K562 (cell line): ENCODE data around the gene PACRG. TPM values are rescaled to one million over a fixed set of nuclear protein-coding genes. Genes with fewer than 3 reads are reported as not detected.
A peak's percentile ranks its signal among the peaks of the same experiment; 100 is the strongest.

Experiments
- HDAC3 ChIP-seq: fragments of 450-650 bp; IDR thresholded peaks from 2 replicates; pipeline ENCODE4 v1.6.1; 2018; ENCODE audit warnings: borderline replicate concordance, mild to moderate bottlenecking, moderate library complexity; ENCODE audit not compliant: partially characterized antibody
- HSF4 ChIP-seq: fragments of 250-450 bp; sonication (Bioruptor Pico); IDR thresholded peaks from 2 replicates; pipeline ENCODE4 v2.1.2; 2022; ENCODE audit warnings: mild to moderate bottlenecking, moderate library complexity, borderline replicate concordance
- KAT7 ChIP-seq: sonication (generic); formaldehyde crosslinking; IDR thresholded peaks from 2 replicates; pipeline ENCODE4 v1.8.0; 2022; ENCODE audit warnings: missing genetic modification reagents, mild to moderate bottlenecking, borderline replicate concordance
- MBD1 ChIP-seq: fragments of 250-450 bp; sonication (Bioruptor Pico); IDR thresholded peaks from 2 replicates; pipeline ENCODE4 v1.8.0; 2022; ENCODE audit warnings: inconsistent platforms
- PTTG1 ChIP-seq: fragments of 450-650 bp; IDR thresholded peaks from 2 replicates; pipeline ENCODE4 v1.6.1; 2016; ENCODE audit warnings: low read depth, mild to moderate bottlenecking, missing genetic modification characterization, missing compliant biosample characterization
- SAFB2 ChIP-seq: fragments of 200-400 bp; formaldehyde crosslinking; IDR thresholded peaks from 2 replicates; pipeline ENCODE4 v1.6.1; 2018; ENCODE audit warnings: borderline replicate concordance, low read length, low read depth, moderate library complexity; ENCODE audit not compliant: severe bottlenecking
- SIN3A ChIP-seq, 2 experiments: fragments of 150-350 bp in 1 of 2; IDR thresholded peaks; 2 replicates each; pipeline ENCODE4 v1.6.1; 2011 to 2016; ENCODE audit warnings: borderline replicate concordance in 2 of 2, low read depth in 2 of 2, low read length in 2 of 2, mild to moderate bottlenecking in 2 of 2, moderate library complexity in 2 of 2; ENCODE audit not compliant: control insufficient read depth in 1 of 2
- SMAD1 ChIP-seq: fragments of 150-350 bp; IDR thresholded peaks from 2 replicates; pipeline ENCODE4 v1.6.1; 2014; ENCODE audit warnings: low read length, low read depth; ENCODE audit not compliant: partially characterized antibody
- SRF ChIP-seq, 2 experiments: fragments of 250-450, 450-650 bp in 1 of 2; sonication (Bioruptor Pico) in 1 of 2; sonication (generic) in 1 of 2; formaldehyde crosslinking; IDR thresholded peaks; 2 replicates each; pipeline versions ENCODE4 v1.5.0 to v1.5.1; 2020 to 2022; ENCODE audit warnings: mild to moderate bottlenecking in 1 of 2, missing genetic modification reagents in 1 of 2
- STAT6 ChIP-seq: sonication (generic); formaldehyde crosslinking; IDR thresholded peaks from 2 replicates; pipeline ENCODE4 v1.8.1; 2023; ENCODE audit warnings: mild to moderate bottlenecking, missing genetic modification reagents
- TAF15 ChIP-seq: fragments of 200-400 bp; formaldehyde crosslinking; IDR thresholded peaks from 2 replicates; pipeline ENCODE4 v1.6.1; 2017; ENCODE audit warnings: mild to moderate bottlenecking, low read depth, low read length, moderate library complexity
- TAF9B ChIP-seq: fragments of 450-650 bp; IDR thresholded peaks from 2 replicates; pipeline ENCODE4 v1.6.1; 2018; ENCODE audit warnings: mild to moderate bottlenecking; ENCODE audit not compliant: partially characterized antibody
- TEAD1 ChIP-seq, 2 experiments: fragments of 450-650 bp in 1 of 2; sonication (generic) in 1 of 2; formaldehyde crosslinking; IDR thresholded peaks; 2 replicates each; pipeline versions ENCODE4 v1.4.0 to v1.8.0; 2020 to 2022; ENCODE audit warnings: mild to moderate bottlenecking in 2 of 2, missing genetic modification reagents in 1 of 2
- ZBTB43 ChIP-seq: sonication (generic); formaldehyde crosslinking; IDR thresholded peaks from 2 replicates; pipeline ENCODE4 v1.8.0; 2023; ENCODE audit warnings: mild to moderate bottlenecking, missing genetic modification reagents
- ZFP30 ChIP-seq: fragments of 250-450 bp; sonication (Bioruptor Pico); IDR thresholded peaks from 2 replicates; pipeline ENCODE4 v1.8.0; 2022; ENCODE audit warnings: moderate library complexity, mild to moderate bottlenecking, inconsistent platforms, borderline replicate concordance
- ZNF232 ChIP-seq: sonication (generic); formaldehyde crosslinking; IDR thresholded peaks from 2 replicates; pipeline ENCODE4 v1.8.0; 2022; ENCODE audit warnings: mild to moderate bottlenecking, missing genetic modification reagents
- polyA plus RNA-seq, 8 experiments: library from polyadenylated mRNA; depleted of rRNA in 4 of 8; stranded (reverse) in 5 of 8; unstranded in 3 of 8; fragments of >200 nt; fragmentation: Nextera tagmentation in 2 of 8; fragmentation: Illumina TruSeq in 1 of 8; extraction: Ambion mirVana in 2 of 8; extraction: Trizol in 1 of 8; gene quantifications; 2 replicates each; pipeline versions ENCODE4 v1.2.1 to v1.2.3, GENCODE V29; 2011 to 2014; ENCODE audit warnings: inconsistent platforms in 1 of 8, missing spikeins in 1 of 8
- total RNA-seq, 7 experiments: library from RNA; depleted of rRNA in 6 of 7; stranded (reverse); fragments of >200 nt in 6 of 7; fragmentation: Illumina TruSeq in 2 of 7; extraction: Trizol in 2 of 7; gene quantifications; 2 replicates each; pipeline versions ENCODE4 v1.2.1 to v1.2.3, GENCODE V29; 2011 to 2021; ENCODE audit warnings: low replicate concordance in 1 of 7

The PACRG gene
- total and polyA plus RNA-seq, 9 of the 15 experiments (the other 6 are each of a cell fraction or from before 2014, with no cell fraction given) = 0.04 TPM; not detected in 8

DNA sequence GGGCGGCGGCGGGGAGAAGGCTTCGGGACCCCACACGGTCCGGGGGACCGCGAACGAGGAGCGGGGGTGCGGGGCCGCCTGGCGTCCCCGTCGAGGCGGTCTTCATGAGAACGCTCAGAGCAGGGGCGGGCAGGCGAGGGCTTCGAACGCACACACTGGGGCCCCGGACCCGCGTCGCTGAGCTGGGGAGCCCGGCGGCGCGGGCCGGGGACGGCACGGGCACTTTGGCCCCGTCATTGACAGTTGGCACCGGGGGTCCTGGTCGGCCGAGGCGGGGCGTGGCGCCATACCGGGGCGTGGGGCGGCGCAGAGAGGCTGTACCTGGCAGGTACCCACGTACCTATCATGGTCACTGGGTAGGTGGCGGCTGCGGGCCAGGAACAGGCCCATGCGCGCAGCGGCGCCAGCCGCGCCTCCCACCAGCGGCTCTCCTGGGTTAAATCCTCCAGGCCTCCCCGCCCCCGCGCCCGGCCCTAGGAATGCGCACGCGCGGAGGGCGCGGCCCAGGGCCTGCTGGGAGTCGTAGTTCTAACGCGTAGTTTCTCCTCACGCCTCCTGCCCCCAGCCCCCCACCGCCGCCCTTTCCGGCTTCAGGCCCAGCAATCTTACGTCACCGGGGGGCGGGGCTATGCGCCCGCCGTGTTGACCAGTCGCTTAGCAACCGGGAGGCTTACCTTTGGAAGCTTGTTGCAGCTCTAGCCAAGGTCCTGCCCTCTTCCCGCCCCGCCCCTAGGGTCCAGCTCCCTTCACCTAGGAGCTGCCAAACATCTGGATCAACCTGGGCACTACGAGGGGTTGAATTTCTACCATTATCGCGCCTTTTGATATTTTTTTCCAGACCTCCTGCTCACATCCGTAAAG is at the start of gene PACRG, which contains the start of gene PRKN (continued):
- TF ChIP-seq HSF4 (CRISPR knock-in tag) = no peak
- TF ChIP-seq PTTG1 (tag) = no peak
- no peak for TF ChIP-seq ZBTB43 (CRISPR knock-in tag)
- peak in 1 of 2 experiments; percentile 84; a peak in 1 of 4 replicates for TF ChIP-seq TEAD1 (CRISPR knock-in tag; IDR thresholded peaks at IDR 0.05)
- no peak for TF ChIP-seq MBD1 (CRISPR knock-in tag)
- no peak for TF ChIP-seq SAFB2
- peak; percentile 72 to 73; a peak in 2 of 4 replicates for TF ChIP-seq SIN3A (IDR thresholded peaks at IDR 0.05; ENCODE audit: borderline replicate concordance in 2 of 2, control insufficient read depth in 1 of 2, low read depth in 2 of 2, low read length in 2 of 2)
- no peak for TF ChIP-seq SRF (CRISPR knock-in tag; IDR thresholded peaks at IDR 0.05)
- TF ChIP-seq STAT6 = 0 out of 2 replicates have a peak, but pooled peaks have one; percentile 62
- TF ChIP-seq TAF9B = no peak
- TF ChIP-seq TAF15 = no peak
- TF ChIP-seq HDAC3 = no peak
- TF ChIP-seq SMAD1 = no peak
- TF ChIP-seq ZNF232 (CRISPR knock-in tag) = peak; percentile 54; the same call in 1 of the 2 replicates
- TF ChIP-seq ZFP30 (CRISPR knock-in tag) = no peak
- no peak; the same call in 1 of the 2 replicates for TF ChIP-seq KAT7 (CRISPR knock-in tag)
